ENCODE data around the gene CDKN1C. TPM values are rescaled to one million over a fixed set of nuclear protein-coding genes. Genes with fewer than 3 reads are reported as not detected.

Gene CDKN1C
- total RNA-seq, 1 experiment from 2014 or later = 15.4 TPM

DNA sequence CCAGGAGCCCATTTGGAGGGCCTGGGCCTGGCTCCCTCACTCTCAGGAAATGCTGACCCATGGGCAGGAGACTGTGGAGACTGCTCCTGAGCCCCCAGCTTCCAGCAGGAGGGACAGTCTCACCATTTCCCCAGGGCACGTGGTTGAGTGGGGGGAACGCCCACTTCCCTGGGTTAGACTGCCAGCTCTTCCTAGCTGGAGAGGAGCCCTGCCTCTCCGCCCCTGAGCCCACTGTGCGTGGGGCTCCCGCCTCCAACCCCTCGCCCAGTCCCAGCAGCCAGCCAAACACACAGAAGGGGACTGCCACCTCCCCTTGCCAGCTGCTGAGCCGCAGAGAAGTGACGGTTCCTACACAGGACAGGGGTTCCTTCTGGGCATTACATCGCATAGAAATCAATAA, 37.1 kb downstream of the CDKN1C start:
- Histone ChIP-seq H2BK12ac (ENCODE audit: insufficient read length, low read depth, low read length) (no peak overlapping the region), H4K8ac (replicated peaks; ENCODE audit: insufficient read length, low read depth, low read length) (no peak overlapping the region), H3K9ac (ENCODE audit: extremely low read depth, insufficient read length, low read length) (no peak overlapping the region), H2BK20ac (ENCODE audit: low read depth, low read length, poor library complexity, severe bottlenecking) (no peak overlapping the region), H2AK5ac (ENCODE audit: insufficient read length, low read length) (no peak overlapping the region), H3K27ac (ENCODE audit: insufficient read length, low read depth, low read length) (no peak overlapping the region), H3K56ac (ENCODE audit: insufficient read length, low read depth, low read length) (no peak overlapping the region), H4K91ac (ENCODE audit: insufficient read length, low read depth, low read length) (no peak overlapping the region), H3K23me2 (ENCODE audit: insufficient read length, low read depth, low read length, poor library complexity, severe bottlenecking) (no peaks in the 10 kb centered on the region), H3K14ac (ENCODE audit: insufficient read depth, low read length) (no peak overlapping the region), H3K4me1 (ENCODE audit: insufficient read depth, low read length) (no peaks in the 10 kb centered on the region), H3T11ph (ENCODE audit: low read length) (no peak overlapping the region), H2BK5ac (ENCODE audit: insufficient read length, low read length) (no peak overlapping the region), H2AFZ (ENCODE audit: low read length) (no peak overlapping the region), H3K23ac (ENCODE audit: insufficient read length, low read depth, low read length) (no peak overlapping the region), H3K9me3 (ENCODE audit: control insufficient read depth, low read depth, low read length) (no peaks in the 10 kb centered on the region), H3K79me1 (ENCODE audit: insufficient read depth, low read depth, low read length, poor library complexity, severe bottlenecking) (no peaks in the 10 kb centered on the region), H3K79me2 (ENCODE audit: insufficient read depth, low read length) (no peaks in the 10 kb centered on the region), H3K4me2 (ENCODE audit: insufficient read depth, insufficient read length, low read length) (no peak overlapping the region), H3K27me3 (ENCODE audit: insufficient read depth, low read length) (no peaks in the 10 kb centered on the region; the same call in 1 of the 2 replicates), H2BK15ac (ENCODE audit: low read depth, low read length) (no peak overlapping the region), H2BK120ac (ENCODE audit: low read depth, low read length, poor library complexity, severe bottlenecking) (no peak overlapping the region), H4K20me1 (ENCODE audit: control insufficient read depth, insufficient read depth, insufficient read length) (no peaks in the 10 kb centered on the region), H3K4ac (ENCODE audit: low read depth, low read length) (no peak overlapping the region), H4K5ac (ENCODE audit: insufficient read length, low read depth, low read length) (no peak overlapping the region), H3K18ac (ENCODE audit: insufficient read length, low read depth, low read length) (no peak overlapping the region)
- DNase-seq = no peak
- Mint-ChIP-seq H3K4me1 (peaks cover 3 to 15% of the 10 kb centered on the region in 2 experiments; a peak in 2 of 4 replicates), H3K9me3 (no peaks in the 10 kb centered on the region), H3K27ac (no peak overlapping the region), H3K4me3 (no peak overlapping the region), H3K36me3 (ENCODE audit: insufficient read depth in 1 of 3, low read depth in 3 of 3) (no peaks in the 10 kb centered on the region), H3K27me3 (ENCODE audit: low read depth) (peaks cover 57% of the 10 kb centered on the region)
- no CpG with 5 or more reads among the region's 9 CpGs for WGBS (ENCODE audit: extremely low coverage, insufficient read length, low lambda C conversion rate)
- TF ChIP-seq, protein P1, sequence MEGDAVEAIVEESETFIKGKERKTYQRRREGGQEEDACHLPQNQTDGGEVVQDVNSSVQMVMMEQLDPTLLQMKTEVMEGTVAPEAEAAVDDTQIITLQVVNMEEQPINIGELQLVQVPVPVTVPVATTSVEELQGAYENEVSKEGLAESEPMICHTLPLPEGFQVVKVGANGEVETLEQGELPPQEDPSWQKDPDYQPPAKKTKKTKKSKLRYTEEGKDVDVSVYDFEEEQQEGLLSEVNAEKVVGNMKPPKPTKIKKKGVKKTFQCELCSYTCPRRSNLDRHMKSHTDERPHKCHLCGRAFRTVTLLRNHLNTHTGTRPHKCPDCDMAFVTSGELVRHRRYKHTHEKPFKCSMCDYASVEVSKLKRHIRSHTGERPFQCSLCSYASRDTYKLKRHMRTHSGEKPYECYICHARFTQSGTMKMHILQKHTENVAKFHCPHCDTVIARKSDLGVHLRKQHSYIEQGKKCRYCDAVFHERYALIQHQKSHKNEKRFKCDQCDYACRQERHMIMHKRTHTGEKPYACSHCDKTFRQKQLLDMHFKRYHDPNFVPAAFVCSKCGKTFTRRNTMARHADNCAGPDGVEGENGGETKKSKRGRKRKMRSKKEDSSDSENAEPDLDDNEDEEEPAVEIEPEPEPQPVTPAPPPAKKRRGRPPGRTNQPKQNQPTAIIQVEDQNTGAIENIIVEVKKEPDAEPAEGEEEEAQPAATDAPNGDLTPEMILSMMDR (conservative IDR thresholded peaks at IDR 0.05) = no peak
